Kidney (tissue), 14 donors: ENCODE results near the gene MRPL32. TPM values are rescaled to one million over a fixed set of nuclear protein-coding genes. Genes with fewer than 3 reads are reported as not detected.

Experiments
- DNase-seq, 5 donors: peaks; one replicate each; pipeline ENCODE4 v3.0.0-alpha.2; 2013 to 2020
- FAIRE-seq: peaks from 2 replicates; lab custom pipeline; 2012; peaks lifted over from hg19 to GRCh38; lab: Jason Lieb, UNC
- H3K27ac ChIP-seq, 2 donors: one replicate each; pipeline ENCODE4 v1.7.0; 2013; ENCODE audit warnings: low read depth in 2 of 2, low read length in 2 of 2, inconsistent platforms in 1 of 2
- H3K27me3 ChIP-seq: one replicate; pipeline ENCODE4 v1.7.1; 2013; ENCODE audit warnings: low read length, inconsistent platforms; ENCODE audit not compliant: control insufficient read depth, insufficient read depth
- H3K36me3 ChIP-seq, 3 donors: one replicate each; pipeline versions ENCODE4 v1.7.0 to v1.7.1; 2013; ENCODE audit warnings: low read length in 3 of 3, control low read depth in 1 of 3, inconsistent platforms in 1 of 3; ENCODE audit not compliant: insufficient read depth in 3 of 3, control insufficient read depth in 2 of 3
- H3K4me1 ChIP-seq, 3 donors: one replicate each; pipeline versions ENCODE4 v1.7.0 to v1.7.1; 2013; ENCODE audit warnings: low read length in 3 of 3, inconsistent platforms in 1 of 3, low read depth in 1 of 3; ENCODE audit not compliant: control insufficient read depth in 2 of 3, insufficient read depth in 2 of 3
- H3K4me3 ChIP-seq, 3 donors: one replicate each; pipeline versions ENCODE4 v1.7.0 to v1.8.1; 2013; ENCODE audit warnings: low read length in 3 of 3, control low read depth in 1 of 3, inconsistent platforms in 1 of 3
- H3K9ac ChIP-seq, 3 donors: one replicate each; pipeline versions ENCODE4 v1.7.0 to v1.7.1; 2013; ENCODE audit warnings: low read length in 3 of 3, control low read depth in 1 of 3, inconsistent platforms in 1 of 3
- H3K9me3 ChIP-seq, 3 donors: one replicate each; pipeline versions ENCODE4 v1.7.0 to v1.7.1; 2013; ENCODE audit warnings: low read length in 3 of 3, control low read depth in 1 of 3, inconsistent platforms in 1 of 3; ENCODE audit not compliant: control insufficient read depth in 2 of 3, insufficient read depth in 1 of 3
- intact Hi-C: fragments of 100-400 bp; cut with DNase I; formaldehyde crosslinking; loops from one replicate; pipeline ENCODE4 v1.11.1; 2022
- polyA plus RNA-seq: library from polyadenylated mRNA; stranded (reverse); fragments of 350-450 nt; fragmentation: Illumina TruSeq; extraction: RNeasy Lipid Tissue Mini Kit (QIAGEN cat#74804); gene quantifications from one replicate; pipeline ENCODE4 v1.2.3, GENCODE V29; 2014; ENCODE audit warnings: low read depth, low replicate concordance; ENCODE audit not compliant: insufficient read depth
- total RNA-seq: library from RNA; stranded (reverse); fragmentation: NEBNext Ultra II Directional; extraction: Animal tissue kit (Norgen Biotek cat#: 25700); gene quantifications from one replicate; pipeline ENCODE4 v1.2.1, GENCODE V29; 2021
- TF ChIP-seq, protein P1 (sequence below): IDR thresholded peaks from 3 replicates; pipeline ENCODE4 v1.5.1; 2012; ENCODE audit warnings: mild to moderate bottlenecking, moderate library complexity, borderline replicate concordance; ENCODE audit not compliant: insufficient read depth; ENCODE audit errors: extremely low read depth
- donor health status: control.
- donor health status: control.
- donor health status: control.
- donor health status: control.
- donor health status: control.
- donor health status: DM: yes; HTN: yes; CAD: no.
- donor health status: Normal renal cell carcinoma (clear cell type).

The MRPL32 gene
- total and polyA plus RNA-seq, 2 donors from 2014 or later: 45.8 to 101 TPM

GRCh38 chr7:42981601-42982000 lies 49.4 kb downstream of the MRPL32 start:
- Histone ChIP-seq H3K4me3 (no peak overlapping the region), H3K9ac (no peak overlapping the region), H3K27me3 (no peaks in the 10 kb centered on the region), H3K9me3 (peaks cover 0 to 12% (median 3%) of the 10 kb centered on the region in 3 donors), H3K27ac (no peak overlapping the region), H3K36me3 (no peaks in the 10 kb centered on the region), H3K4me1 (no peaks in the 10 kb centered on the region)
- DNase-seq (no peak), FAIRE-seq (no peak)
- TF ChIP-seq, protein P1, sequence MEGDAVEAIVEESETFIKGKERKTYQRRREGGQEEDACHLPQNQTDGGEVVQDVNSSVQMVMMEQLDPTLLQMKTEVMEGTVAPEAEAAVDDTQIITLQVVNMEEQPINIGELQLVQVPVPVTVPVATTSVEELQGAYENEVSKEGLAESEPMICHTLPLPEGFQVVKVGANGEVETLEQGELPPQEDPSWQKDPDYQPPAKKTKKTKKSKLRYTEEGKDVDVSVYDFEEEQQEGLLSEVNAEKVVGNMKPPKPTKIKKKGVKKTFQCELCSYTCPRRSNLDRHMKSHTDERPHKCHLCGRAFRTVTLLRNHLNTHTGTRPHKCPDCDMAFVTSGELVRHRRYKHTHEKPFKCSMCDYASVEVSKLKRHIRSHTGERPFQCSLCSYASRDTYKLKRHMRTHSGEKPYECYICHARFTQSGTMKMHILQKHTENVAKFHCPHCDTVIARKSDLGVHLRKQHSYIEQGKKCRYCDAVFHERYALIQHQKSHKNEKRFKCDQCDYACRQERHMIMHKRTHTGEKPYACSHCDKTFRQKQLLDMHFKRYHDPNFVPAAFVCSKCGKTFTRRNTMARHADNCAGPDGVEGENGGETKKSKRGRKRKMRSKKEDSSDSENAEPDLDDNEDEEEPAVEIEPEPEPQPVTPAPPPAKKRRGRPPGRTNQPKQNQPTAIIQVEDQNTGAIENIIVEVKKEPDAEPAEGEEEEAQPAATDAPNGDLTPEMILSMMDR: no peak
- intact Hi-C loops: no loop called here

- peaks cover 0 to 12% (median 3%) of the 10 kb centered on the region in 3 donors for H3K9me3 ChIP-seq
- intact Hi-C loops: no loop called here
- H3K27ac ChIP-seq: no peak overlapping the region
- TF ChIP-seq, protein P1: no peak
- no peaks in the 10 kb centered on the region for H3K27me3 ChIP-seq
- H3K9ac ChIP-seq: no peak overlapping the region
- H3K4me3 ChIP-seq: no peak overlapping the region
- DNase-seq: no peak
- no peaks in the 10 kb centered on the region for H3K36me3 ChIP-seq
- FAIRE-seq: no peak
- H3K4me1 ChIP-seq: no peaks in the 10 kb centered on the region
These were observed 50.5 kb downstream of the MRPL32 start for GRCh38 chr7:42982604-42983115.

GRCh38 chr7:42984137-42984536 lies 52.0 kb downstream of the MRPL32 start:
- DNase-seq: no peak
- Histone ChIP-seq H3K36me3 (no peaks in the 10 kb centered on the region), H3K9ac (no peak overlapping the region), H3K27me3 (no peaks in the 10 kb centered on the region), H3K27ac (no peak overlapping the region), H3K4me3 (no peak overlapping the region), H3K9me3 (peaks cover 0 to 12% (median 3%) of the 10 kb centered on the region in 3 donors), H3K4me1 (no peaks in the 10 kb centered on the region)
- TF ChIP-seq, protein P1: no peak
- intact Hi-C loops: no loop called here
- no peak for FAIRE-seq

DNA sequence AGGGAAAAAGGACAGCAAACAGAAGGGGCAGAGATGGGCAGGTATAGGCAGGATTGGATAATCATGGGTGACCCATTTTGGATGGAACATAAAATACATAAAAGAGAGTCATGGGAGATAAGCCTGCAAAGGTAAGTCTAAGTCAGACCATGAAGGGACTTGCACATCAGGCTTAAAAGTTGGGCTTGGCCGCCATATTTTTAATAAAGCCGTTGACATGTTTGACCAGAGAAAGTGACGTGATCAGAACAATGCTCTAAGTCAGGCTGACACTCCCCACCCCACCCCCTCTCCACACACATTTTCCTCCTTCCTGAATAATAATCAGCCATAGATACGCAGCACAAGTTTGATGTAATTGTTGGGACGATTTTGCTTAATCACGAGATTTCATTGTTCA lies 54.0 kb downstream of the MRPL32 start:
- DNase-seq: no peak
- H3K27ac ChIP-seq: no peak overlapping the region
- no peak overlapping the region for H3K4me3 ChIP-seq
- H3K9ac ChIP-seq: no peak overlapping the region
- H3K27me3 ChIP-seq: no peaks in the 10 kb centered on the region
- TF ChIP-seq, protein P1: no peak
- H3K9me3 ChIP-seq: peaks cover 0 to 12% (median 3%) of the 10 kb centered on the region in 3 donors
- no peak for FAIRE-seq
- H3K4me1 ChIP-seq: no peaks in the 10 kb centered on the region
- no peaks in the 10 kb centered on the region for H3K36me3 ChIP-seq
- intact Hi-C loops: no loop called here
